HPDE6-E6E7 (cell line): ENCODE measurements around the gene DCTD.

Source experiments
- DNase-seq: peaks from one replicate; pipeline ENCODE4 v3.0.0; 2011; ENCODE audit warnings: missing footprints; ENCODE audit errors: extremely low spot score

Gene DCTD

DNA sequence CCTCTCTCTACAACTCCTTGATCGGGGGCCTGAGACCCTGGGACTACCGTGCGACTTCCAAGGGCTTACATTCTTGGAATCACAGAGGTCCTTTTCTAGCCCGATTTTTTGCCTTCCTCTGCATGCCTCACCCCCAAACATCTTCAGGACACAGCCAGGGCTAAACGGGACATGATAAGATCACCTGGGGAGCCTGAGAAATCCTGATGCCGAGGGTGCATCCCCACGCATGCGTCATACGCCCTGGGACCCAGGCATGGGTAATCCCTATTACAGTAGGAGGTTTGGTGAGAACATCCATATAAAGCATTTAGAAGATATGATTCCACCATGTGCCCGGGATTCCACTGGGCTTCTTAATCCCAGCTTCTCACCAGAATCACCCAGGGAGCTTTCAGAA, 77.1 kb downstream of the DCTD start:
- no peak for DNase-seq
